ENCODE measurements around the gene CDH23. TPM values are rescaled to one million over a fixed set of nuclear protein-coding genes. Genes with fewer than 3 reads are reported as not detected.

The CDH23 gene
- total and polyA plus RNA-seq, 10 donors: 2.0 to 19.9 (median 11.0) TPM

- Histone ChIP-seq H3K9me3 (no peaks in the 10 kb centered on the region), H3K4me1 (peaks cover 3 to 24% (median 13%) of the 10 kb centered on the region in 6 donors), H3K36me3 (no peaks in the 10 kb centered on the region), H3K27ac (no peak overlapping the region), H3K4me3 (no peak overlapping the region), H3K27me3 (replicated peaks in 1 of 7) (peaks cover 0 to 20% (median 0%) of the 10 kb centered on the region in 7 donors)
- DNase-seq: peak; percentile 91
- 56 to 63% (median 59%) methylated on average over 19 to 20 of the region's 20 CpGs for WGBS, 5 donors
- intact Hi-C loops (cut with DNase I; ENCODE audit: low total_unique reads): loop anchor here (5.0 kb wide), 1 partner anchor 297 kb away; no protein-coding TSS in a partner anchor
- peak; percentile 47 to 90 (median 75) for TF ChIP-seq CTCF (IDR thresholded peaks at IDR 0.05 in 8 of 11, conservative IDR thresholded peaks at IDR 0.05 in 3 of 11)
- TF ChIP-seq POLR2A (IDR thresholded peaks at IDR 0.05): no peak
- TF ChIP-seq POLR2AphosphoS5 (IDR thresholded peaks at IDR 0.05): no peak
Observed at GRCh38 chr10:71608819-71609768, 212.4 kb downstream of the CDH23 start.

DNA sequence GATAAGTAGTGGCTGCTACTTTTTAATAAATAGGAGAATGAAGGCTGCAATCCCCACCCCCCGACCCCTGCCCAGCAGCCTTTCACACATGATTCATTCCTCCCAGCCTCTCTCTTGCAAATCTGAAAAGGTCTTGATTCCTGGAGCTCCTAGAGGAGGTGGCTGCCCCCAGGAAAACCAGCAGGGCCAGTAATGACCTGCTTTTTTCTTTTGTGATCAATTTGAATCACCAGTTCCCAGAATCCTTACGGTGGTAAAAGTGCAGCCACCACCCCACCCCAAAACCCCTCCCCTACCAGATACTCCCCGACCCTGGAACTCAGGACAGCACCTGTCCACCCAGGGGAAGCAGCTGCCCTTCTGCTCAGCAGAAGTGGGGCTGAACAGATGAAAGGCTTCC lies 213.9 kb downstream of the CDH23 start:
- H3K4me3 ChIP-seq: no peak overlapping the region
- peaks cover 0 to 20% (median 0%) of the 10 kb centered on the region in 7 donors for H3K27me3 ChIP-seq (replicated peaks in 1 of 7)
- no peaks in the 10 kb centered on the region for H3K9me3 ChIP-seq
- intact Hi-C loops (cut with DNase I; ENCODE audit: low total_unique reads): no loop called here
- TF ChIP-seq POLR2A (IDR thresholded peaks at IDR 0.05) (no peak), CTCF (IDR thresholded peaks at IDR 0.05 in 8 of 11, conservative IDR thresholded peaks at IDR 0.05 in 3 of 11) (no peak), POLR2AphosphoS5 (IDR thresholded peaks at IDR 0.05) (no peak)
- DNase-seq: no peak
- no peak overlapping the region for H3K27ac ChIP-seq
- no peaks in the 10 kb centered on the region for H3K36me3 ChIP-seq
- 66 to 83% (median 79%) methylated on average over 3 of the region's 3 CpGs for WGBS, 5 donors
- peaks cover 3 to 25% (median 14%) of the 10 kb centered on the region in 6 donors for H3K4me1 ChIP-seq

DNA sequence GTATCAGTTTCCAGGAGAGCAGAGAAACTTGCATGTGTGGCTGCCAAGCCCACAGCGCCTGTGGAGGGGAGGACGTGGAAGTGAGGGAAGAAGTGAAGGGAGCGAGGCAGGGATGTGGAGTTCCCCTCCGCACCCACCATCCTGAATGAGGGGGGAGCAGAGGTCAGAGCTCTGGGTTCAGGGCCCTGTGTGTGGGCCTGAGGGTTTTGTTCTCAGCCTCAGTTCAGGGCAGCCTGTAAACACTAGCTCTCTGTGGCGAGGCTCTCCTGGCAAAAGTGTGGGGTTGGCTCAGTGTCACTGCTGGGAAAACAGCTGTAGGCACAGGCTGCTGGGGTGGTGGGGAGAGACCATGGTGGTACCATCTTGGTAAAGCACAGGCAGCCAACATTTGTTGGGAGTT lies 214.4 kb downstream of the CDH23 start:
- 84 to 92% (median 89%) methylated on average over 5 of the region's 5 CpGs for WGBS, 5 donors
- Histone ChIP-seq H3K27me3 (replicated peaks in 1 of 7) (peaks cover 0 to 20% (median 0%) of the 10 kb centered on the region in 7 donors), H3K36me3 (no peaks in the 10 kb centered on the region), H3K4me1 (peaks cover 3 to 25% (median 14%) of the 10 kb centered on the region in 6 donors), H3K9me3 (no peaks in the 10 kb centered on the region), H3K4me3 (no peak overlapping the region), H3K27ac (no peak overlapping the region)
- intact Hi-C loops (cut with DNase I; ENCODE audit: low total_unique reads): no loop called here
- DNase-seq: no peak
- TF ChIP-seq POLR2AphosphoS5 (IDR thresholded peaks at IDR 0.05) (no peak), CTCF (IDR thresholded peaks at IDR 0.05 in 8 of 11, conservative IDR thresholded peaks at IDR 0.05 in 3 of 11) (no peak), POLR2A (IDR thresholded peaks at IDR 0.05) (no peak)
